GM12874 (cell line): ENCODE data around the gene DCPS.

Source experiments
- CTCF ChIP-seq: IDR thresholded peaks from 2 replicates; pipeline ENCODE4 v1.5.1; 2011; ENCODE audit warnings: low read depth, mild to moderate bottlenecking, control low read depth, low read length, moderate library complexity; ENCODE audit not compliant: insufficient read depth

Gene DCPS

GRCh38 chr11:126347751-126348668 is 44.1 kb downstream of the DCPS start:
- TF ChIP-seq CTCF, result no peak

- TF ChIP-seq CTCF, result no peak
Measured at GRCh38 chr11:126348806-126349582, 45.1 kb downstream of the DCPS start.

- TF ChIP-seq CTCF, result no peak
Measured at GRCh38 chr11:126350836-126351235, 47.0 kb downstream of the DCPS start.

- TF ChIP-seq CTCF, result no peak
Measured at GRCh38 chr11:126352163-126352562, 48.3 kb downstream of the DCPS start.

GRCh38 chr11:126352934-126353801 is 49.3 kb downstream of the DCPS start:
- no peak for TF ChIP-seq CTCF

- TF ChIP-seq CTCF, result no peak
Measured at GRCh38 chr11:126354631-126355323, 50.9 kb downstream of the DCPS start.
